Activated CD4-positive, alpha-beta T cell treated with anti-CD3 and anti-CD28 coated beads, Interleukin-2, amount 10 ng/mL, durations not matched to agents 24 days and 14 days (primary cell): Measurements from ENCODE around the gene NHSL1. TPM values are rescaled to one million over a fixed set of nuclear protein-coding genes. Genes with fewer than 3 reads are reported as not detected.

Experiments used
- DNase-seq: peaks from one replicate; pipeline ENCODE4 v3.0.0; 2022
- H3K27ac Mint-ChIP-seq: one replicate; pipeline ENCODE4 v1.8.0; 2022; ENCODE audit warnings: mild to moderate bottlenecking, mixed read lengths
- H3K27me3 Mint-ChIP-seq: one replicate; pipeline ENCODE4 v1.8.0; 2022; ENCODE audit warnings: mixed read lengths
- H3K36me3 Mint-ChIP-seq: one replicate; pipeline ENCODE4 v1.8.0; 2022; ENCODE audit warnings: low read depth, mild to moderate bottlenecking, mixed read lengths
- H3K4me1 Mint-ChIP-seq: one replicate; pipeline ENCODE4 v1.8.0; 2021; ENCODE audit warnings: mixed read lengths
- H3K4me3 Mint-ChIP-seq: one replicate; pipeline ENCODE4 v1.8.0; 2022; ENCODE audit warnings: mild to moderate bottlenecking, moderate library complexity, mixed read lengths
- H3K9me3 Mint-ChIP-seq: one replicate; pipeline ENCODE4 v1.8.0; 2021; ENCODE audit warnings: mixed read lengths
- intact Hi-C: fragments of 100-400 bp; cut with micrococcal nuclease; formaldehyde crosslinking; loops from one replicate; pipeline ENCODE4 v1.15.1; 2023
- total RNA-seq: library from RNA; stranded (reverse); gene quantifications from 2 replicates; pipeline ENCODE4 v1.2.3, GENCODE V29; 2022

Gene NHSL1
- total RNA-seq, 1 donor from 2014 or later: 0.63 TPM

DNA sequence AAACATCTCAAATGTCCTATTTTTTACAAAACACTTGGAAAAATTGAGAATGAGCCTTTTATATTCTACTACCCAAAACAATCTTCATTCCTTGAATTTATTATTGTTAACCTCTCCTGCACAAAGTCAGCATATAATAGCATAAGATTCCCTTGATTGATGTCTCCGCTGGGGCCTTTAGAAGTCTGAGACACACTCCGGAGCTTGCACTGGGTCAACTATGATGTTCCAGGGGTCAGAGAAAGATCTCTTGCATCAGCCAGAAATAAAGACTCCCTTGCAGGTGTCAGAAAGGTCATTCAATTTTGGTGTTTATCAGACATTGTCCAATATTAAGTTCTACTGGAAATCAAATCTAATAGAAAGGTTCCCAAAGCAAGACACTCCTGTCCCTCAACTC lies 29.7 kb upstream of the NHSL1 start:
- Mint-ChIP-seq H3K27ac (no peak overlapping the region), H3K4me3 (no peak overlapping the region), H3K4me1 (no peaks in the 10 kb centered on the region), H3K27me3 (peaks cover 23% of the 10 kb centered on the region), H3K9me3 (no peaks in the 10 kb centered on the region), H3K36me3 (no peaks in the 10 kb centered on the region)
- intact Hi-C loops: no loop called here
- DNase-seq: peak; percentile 34

DNA sequence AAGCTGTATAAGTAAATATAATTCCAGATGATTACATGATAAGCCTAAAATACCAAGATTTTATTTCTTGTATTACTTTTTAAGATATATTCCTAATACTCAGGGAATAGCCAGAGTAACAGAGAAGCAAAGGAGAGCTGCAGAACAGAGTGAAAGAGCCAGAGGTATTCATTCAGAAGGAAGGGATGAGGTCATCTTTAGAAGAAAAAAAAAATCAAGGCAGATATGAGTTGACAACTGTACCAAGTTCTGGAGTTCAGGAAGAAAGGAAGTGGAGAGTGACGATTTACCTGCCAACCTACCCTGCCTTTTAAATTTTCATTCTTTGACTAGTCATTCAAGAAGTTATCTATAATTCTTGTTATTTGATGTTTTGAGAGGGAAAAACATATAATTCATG lies 28.8 kb upstream of the NHSL1 start:
- H3K27me3 Mint-ChIP-seq: peaks cover 23% of the 10 kb centered on the region
- no peaks in the 10 kb centered on the region for H3K9me3 Mint-ChIP-seq
- no peaks in the 10 kb centered on the region for H3K4me1 Mint-ChIP-seq
- H3K36me3 Mint-ChIP-seq: no peaks in the 10 kb centered on the region
- no peak for DNase-seq
- intact Hi-C loops: no loop called here
- H3K27ac Mint-ChIP-seq: no peak overlapping the region
- H3K4me3 Mint-ChIP-seq: no peak overlapping the region

DNA sequence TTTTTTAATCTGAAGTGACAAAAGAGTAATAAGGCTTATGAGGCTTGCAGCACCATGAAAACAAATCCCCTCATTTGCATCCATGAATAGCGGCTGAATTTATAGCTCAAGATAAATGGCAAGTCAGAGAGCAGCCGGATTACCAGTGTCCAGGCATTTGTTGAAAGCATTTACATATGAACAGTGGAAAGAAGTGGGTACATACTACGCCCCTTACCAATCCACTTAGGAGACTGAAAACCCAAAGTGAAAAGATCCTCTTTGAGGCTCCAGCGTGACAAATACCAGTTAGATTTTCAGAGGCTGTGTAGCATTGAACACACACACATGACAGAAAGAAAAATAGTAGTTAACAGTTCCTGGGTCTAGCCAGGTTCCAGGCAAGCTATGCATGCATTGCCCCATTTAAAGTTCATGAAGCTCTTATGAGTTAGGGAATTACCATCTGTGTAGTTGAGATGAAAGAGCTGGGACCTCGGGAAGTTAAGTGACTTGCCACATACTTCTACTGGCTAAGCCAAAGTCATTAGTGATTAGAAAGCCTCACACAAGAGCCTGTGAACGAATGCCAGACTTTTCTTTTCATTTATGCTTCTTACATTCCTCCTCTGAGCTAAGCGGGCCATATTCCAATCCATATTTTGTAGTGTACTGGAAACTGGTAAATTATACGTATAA lies 28.3 kb upstream of the NHSL1 start:
- H3K27me3 Mint-ChIP-seq: peaks cover 23% of the 10 kb centered on the region
- H3K9me3 Mint-ChIP-seq: no peaks in the 10 kb centered on the region
- H3K4me1 Mint-ChIP-seq: no peaks in the 10 kb centered on the region
- no peak for DNase-seq
- intact Hi-C loops: no loop called here
- H3K4me3 Mint-ChIP-seq: no peak overlapping the region
- H3K27ac Mint-ChIP-seq: no peak overlapping the region
- no peaks in the 10 kb centered on the region for H3K36me3 Mint-ChIP-seq

DNA sequence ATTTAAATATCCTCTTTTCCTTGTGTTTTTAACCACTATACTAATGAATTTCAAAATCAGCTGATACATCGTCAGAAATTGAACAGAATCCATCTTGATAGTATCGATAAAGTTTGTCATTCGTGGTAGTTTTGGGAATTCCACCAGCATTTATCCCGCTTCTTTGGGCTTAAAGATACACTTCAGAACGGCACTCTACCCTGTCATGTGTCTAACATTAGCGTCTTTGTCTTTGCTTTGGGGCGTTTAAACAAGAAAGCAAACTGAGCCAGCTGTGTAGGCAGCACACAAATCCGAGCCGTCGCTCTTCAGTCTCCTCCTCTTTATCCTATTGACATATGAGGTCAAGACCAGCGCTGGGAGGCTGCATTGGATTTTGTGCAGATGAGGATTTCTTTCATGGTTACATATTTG lies 27.5 kb upstream of the NHSL1 start:
- Mint-ChIP-seq H3K36me3 (no peaks in the 10 kb centered on the region), H3K27ac (no peak overlapping the region), H3K9me3 (no peaks in the 10 kb centered on the region), H3K4me3 (no peak overlapping the region), H3K27me3 (peaks cover 17% of the 10 kb centered on the region), H3K4me1 (peaks cover 1% of the 10 kb centered on the region)
- intact Hi-C loops: no loop called here
- no peak for DNase-seq

DNA sequence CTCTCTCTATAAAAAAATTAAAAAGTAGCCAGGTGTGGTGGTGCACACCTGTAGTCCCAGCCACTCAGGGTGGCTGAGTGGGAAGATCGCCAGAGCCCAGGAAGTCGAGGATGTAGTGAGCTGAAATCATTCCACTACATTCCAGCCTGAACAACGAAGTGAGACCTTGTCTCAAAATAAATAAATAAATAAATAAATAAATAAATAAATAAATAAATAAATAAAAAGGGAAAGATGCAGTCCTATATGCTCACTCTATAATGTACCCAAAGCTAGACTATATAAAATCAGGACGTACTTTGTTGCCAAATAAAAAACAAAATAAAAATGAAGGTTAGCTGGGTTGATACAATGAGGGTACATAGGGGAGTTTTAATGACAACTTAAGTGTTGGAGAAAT lies 26.1 kb upstream of the NHSL1 start:
- DNase-seq: no peak
- peaks cover 10% of the 10 kb centered on the region for H3K27me3 Mint-ChIP-seq
- peaks cover 8% of the 10 kb centered on the region for H3K4me1 Mint-ChIP-seq
- H3K9me3 Mint-ChIP-seq: no peaks in the 10 kb centered on the region
- no peak overlapping the region for H3K4me3 Mint-ChIP-seq
- no peaks in the 10 kb centered on the region for H3K36me3 Mint-ChIP-seq
- H3K27ac Mint-ChIP-seq: no peak overlapping the region
- intact Hi-C loops: no loop called here

DNA sequence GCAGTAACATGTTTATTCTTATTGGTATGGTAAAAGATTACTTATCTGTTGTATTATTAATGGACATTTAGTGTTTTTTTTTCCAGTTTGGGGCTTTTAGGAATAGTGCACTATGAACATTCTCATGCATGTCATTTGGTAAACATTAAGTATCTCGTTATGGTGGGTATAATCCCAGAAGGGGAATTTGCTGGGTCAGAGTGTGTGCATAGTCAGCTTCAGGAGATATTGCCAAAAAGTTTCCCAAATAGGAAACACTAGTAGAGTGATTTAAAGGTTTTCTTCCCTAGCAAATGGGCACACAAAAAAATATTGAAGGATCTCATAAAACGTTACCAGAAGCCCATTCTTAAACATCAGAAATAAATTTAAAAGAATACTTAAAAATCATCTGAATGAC lies 25.2 kb upstream of the NHSL1 start:
- DNase-seq: no peak
- intact Hi-C loops: no loop called here
- Mint-ChIP-seq H3K4me1 (peaks cover 8% of the 10 kb centered on the region), H3K27ac (no peak overlapping the region), H3K27me3 (peaks cover 8% of the 10 kb centered on the region), H3K36me3 (no peaks in the 10 kb centered on the region), H3K9me3 (no peaks in the 10 kb centered on the region), H3K4me3 (no peak overlapping the region)

DNA sequence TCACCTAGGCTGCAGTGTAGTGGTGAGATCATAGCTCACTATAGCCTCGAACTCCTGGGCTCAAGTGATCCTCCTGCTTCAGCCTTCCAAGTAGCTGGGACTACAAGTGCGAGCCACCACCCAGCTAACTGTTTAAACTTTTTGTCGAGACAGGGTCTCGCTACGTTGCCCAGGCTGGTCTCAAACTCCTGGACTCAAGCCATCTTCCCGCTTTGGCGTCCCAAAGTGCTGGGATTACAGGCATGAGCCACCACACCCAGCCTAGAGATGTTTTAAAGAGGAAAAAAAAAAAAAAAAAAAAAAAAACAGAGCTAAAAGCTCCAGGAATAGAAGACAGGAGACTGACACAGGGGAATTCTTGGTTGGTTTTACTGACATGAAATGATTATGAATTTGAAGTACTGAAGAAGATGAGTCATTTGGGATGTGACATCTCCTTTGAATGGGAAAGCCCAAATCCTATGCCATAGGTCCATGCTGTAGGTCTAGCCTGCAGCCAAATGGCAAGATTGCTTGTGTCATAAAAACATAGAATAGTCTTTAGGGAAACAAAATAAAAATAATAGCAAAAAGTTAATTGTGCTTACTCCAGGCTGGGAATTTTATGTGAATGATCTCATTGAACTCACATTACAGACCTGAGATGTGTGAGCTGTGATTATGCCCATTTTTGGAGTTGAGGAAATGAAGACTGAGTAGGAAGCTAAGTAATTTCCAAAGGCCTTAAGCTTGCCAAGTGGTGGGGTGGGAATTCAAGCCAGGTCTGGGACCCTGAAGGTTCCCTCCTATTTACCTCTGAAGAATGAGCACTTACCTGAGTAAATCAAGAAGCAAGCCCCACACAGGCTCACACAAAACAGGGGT lies 24.3 kb upstream of the NHSL1 start:
- H3K9me3 Mint-ChIP-seq: no peaks in the 10 kb centered on the region
- H3K4me1 Mint-ChIP-seq: peaks cover 8% of the 10 kb centered on the region
- H3K27me3 Mint-ChIP-seq: peaks cover 5% of the 10 kb centered on the region

DNA sequence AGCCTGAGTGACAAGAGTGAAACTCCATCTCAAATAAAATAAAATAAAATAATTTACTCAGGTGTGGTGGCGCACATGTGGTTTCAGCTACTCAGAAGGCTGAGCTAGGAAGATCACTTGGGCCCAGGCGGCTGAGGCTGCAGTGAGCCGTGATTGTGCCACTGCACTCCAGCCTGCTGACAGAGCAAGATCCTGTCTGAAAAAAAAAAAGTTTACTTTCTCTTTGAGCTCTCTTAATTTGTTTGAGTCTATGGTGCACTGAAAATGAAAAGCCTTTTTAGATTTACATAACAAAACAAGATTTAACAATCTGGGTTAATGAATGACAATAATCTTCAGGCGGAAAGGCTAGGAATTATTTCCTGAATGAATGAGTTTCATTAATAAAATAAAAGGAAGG lies 23.3 kb upstream of the NHSL1 start:
- no peak overlapping the region for H3K27ac Mint-ChIP-seq
- no peak for DNase-seq
- peaks cover 11% of the 10 kb centered on the region for H3K4me1 Mint-ChIP-seq
- H3K4me3 Mint-ChIP-seq: no peak overlapping the region
- H3K27me3 Mint-ChIP-seq: peaks cover 5% of the 10 kb centered on the region
- H3K9me3 Mint-ChIP-seq: no peaks in the 10 kb centered on the region
- H3K36me3 Mint-ChIP-seq: no peaks in the 10 kb centered on the region
- intact Hi-C loops: no loop called here

More for the DNA sequence above, 24.3 kb upstream of the NHSL1 start:
- Mint-ChIP-seq H3K36me3 (no peaks in the 10 kb centered on the region), H3K27ac (no peak overlapping the region), H3K4me3 (no peak overlapping the region)
- no peak for DNase-seq
- intact Hi-C loops: no loop called here

DNA sequence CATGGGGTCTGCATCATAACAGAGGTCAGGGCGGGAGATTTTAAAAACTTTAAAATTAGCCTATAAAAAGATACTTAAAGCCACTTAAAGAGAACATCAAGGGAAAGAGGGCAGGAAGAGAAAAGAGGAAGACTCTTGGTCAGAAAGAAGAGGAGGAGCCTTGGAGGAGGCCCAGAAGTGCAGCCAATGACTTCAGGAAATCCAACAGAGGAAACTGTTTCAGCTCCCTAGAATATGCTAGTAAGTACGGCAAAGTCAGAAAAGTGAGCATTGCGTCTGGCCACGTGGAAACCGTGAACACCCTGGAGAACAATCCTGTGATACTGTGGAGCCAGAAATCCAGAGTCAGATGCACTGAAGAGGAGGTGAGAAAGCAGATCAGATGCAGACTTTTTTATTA lies 22.5 kb upstream of the NHSL1 start:
- no peak overlapping the region for H3K27ac Mint-ChIP-seq
- H3K9me3 Mint-ChIP-seq: no peaks in the 10 kb centered on the region
- H3K4me1 Mint-ChIP-seq: peaks cover 11% of the 10 kb centered on the region
- no peaks in the 10 kb centered on the region for H3K36me3 Mint-ChIP-seq
- intact Hi-C loops: no loop called here
- DNase-seq: no peak
- H3K4me3 Mint-ChIP-seq: no peak overlapping the region
- peaks cover 6% of the 10 kb centered on the region for H3K27me3 Mint-ChIP-seq

DNA sequence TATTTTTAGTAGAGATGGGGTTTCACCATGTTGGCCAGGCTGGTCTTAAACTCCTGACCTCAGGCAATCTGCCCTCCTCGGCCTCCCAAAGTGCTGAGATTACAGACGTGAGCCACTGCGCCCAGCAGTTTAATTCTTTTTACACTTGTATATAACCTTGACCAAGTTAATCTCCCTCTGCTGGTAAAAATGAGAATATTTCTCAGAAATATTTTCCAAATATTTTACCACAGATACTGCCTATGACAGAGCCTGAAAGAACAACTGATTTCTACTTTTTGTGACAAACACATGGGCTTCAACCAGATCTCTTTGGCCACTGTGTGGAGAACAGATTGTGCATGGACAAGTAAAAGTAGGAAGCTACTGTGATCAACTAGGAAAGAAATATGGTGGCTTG lies 21.2 kb upstream of the NHSL1 start:
- peaks cover 11% of the 10 kb centered on the region for H3K4me1 Mint-ChIP-seq
- H3K27ac Mint-ChIP-seq: no peak overlapping the region
- H3K27me3 Mint-ChIP-seq: peaks cover 5% of the 10 kb centered on the region
- DNase-seq: no peak
- no peak overlapping the region for H3K4me3 Mint-ChIP-seq
- no peaks in the 10 kb centered on the region for H3K36me3 Mint-ChIP-seq
- intact Hi-C loops: no loop called here
- H3K9me3 Mint-ChIP-seq: no peaks in the 10 kb centered on the region

DNA sequence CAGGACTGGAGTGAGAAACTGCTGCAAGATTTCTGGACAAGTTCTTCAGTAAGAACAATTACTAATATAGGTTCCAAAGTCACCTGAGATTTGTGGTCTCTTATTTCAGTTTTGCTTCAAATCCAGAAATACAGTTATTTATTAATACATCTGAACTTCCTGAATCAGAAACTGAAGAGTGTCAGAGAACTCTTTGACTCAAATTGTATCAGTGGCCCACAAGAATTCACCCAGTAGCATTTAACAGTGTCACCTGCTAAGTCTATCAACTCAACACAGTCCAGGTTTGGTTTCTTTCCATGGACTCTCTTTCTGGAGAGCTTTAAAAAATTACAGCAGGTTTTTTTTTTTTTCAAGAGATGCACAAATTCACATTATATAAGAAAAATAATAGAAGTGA lies 18.8 kb upstream of the NHSL1 start:
- H3K4me1 Mint-ChIP-seq: peaks cover 19% of the 10 kb centered on the region
- no peaks in the 10 kb centered on the region for H3K9me3 Mint-ChIP-seq
- no peak overlapping the region for H3K27ac Mint-ChIP-seq
- no peak for DNase-seq
- H3K27me3 Mint-ChIP-seq: peaks cover 2% of the 10 kb centered on the region
- intact Hi-C loops: loop anchor here (5.0 kb wide), 1 partner anchor 516 kb away; no protein-coding TSS in a partner anchor
- H3K4me3 Mint-ChIP-seq: no peak overlapping the region
- H3K36me3 Mint-ChIP-seq: no peaks in the 10 kb centered on the region

DNA sequence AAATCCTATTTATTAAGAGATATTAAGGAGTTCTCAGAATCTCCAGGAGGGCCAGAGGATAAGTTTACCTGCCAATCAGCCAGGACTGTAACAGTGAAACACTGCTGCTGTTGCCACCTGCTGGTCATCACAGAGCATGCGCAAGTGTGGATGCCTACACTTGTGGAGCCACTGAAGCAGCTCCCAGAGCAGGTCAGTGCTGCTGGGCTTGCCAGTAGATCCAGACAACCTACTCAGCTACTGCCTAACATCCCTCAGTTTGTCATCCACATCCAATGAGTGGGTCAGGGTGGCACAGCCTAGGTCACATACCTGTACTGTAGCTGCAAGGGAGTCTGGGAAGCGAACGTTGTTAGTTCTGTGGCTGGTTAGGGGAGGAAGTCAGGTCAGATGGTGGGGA lies 18.3 kb upstream of the NHSL1 start:
- peak; percentile 88 for DNase-seq
- intact Hi-C loops: loop anchor here (1.0 to 5.0 kb wide), 3 partner anchors 88 to 515 kb away; no protein-coding TSS in a partner anchor
- H3K36me3 Mint-ChIP-seq: no peaks in the 10 kb centered on the region
- no peaks in the 10 kb centered on the region for H3K9me3 Mint-ChIP-seq
- H3K27me3 Mint-ChIP-seq: peaks cover 5% of the 10 kb centered on the region
- H3K4me1 Mint-ChIP-seq: peaks cover 19% of the 10 kb centered on the region
- no peak overlapping the region for H3K4me3 Mint-ChIP-seq
- no peak overlapping the region for H3K27ac Mint-ChIP-seq

DNA sequence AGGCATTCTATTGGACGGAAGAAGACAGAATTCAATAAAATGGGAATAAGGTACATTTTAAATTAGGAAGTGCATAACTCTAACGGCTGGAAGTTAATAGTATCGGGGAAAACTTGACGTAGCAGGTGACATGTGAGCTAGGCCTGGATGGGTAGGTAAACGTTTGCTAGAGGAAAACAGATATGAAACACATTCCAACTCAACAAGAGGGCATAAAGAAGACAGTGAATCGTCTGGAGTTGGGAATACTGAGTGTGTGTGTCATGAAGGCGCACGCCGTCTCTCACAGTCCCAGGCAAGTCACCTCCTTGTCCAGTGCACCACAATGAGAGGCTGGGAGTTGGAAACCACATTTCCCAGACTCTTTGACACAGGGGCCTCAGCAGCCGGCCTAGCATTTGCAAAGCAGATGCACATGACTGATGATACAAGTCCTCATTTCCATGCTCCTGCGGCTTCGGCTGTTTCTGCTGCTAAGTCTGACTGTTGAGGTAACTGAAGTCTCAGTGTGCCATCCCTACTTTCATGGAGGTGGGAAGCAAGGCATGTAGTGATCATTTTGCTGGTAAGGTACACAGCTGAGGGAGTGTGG lies 16.5 kb upstream of the NHSL1 start:
- no peaks in the 10 kb centered on the region for H3K9me3 Mint-ChIP-seq
- no peak overlapping the region for H3K27ac Mint-ChIP-seq
- peaks cover 13% of the 10 kb centered on the region for H3K4me1 Mint-ChIP-seq
- no peak overlapping the region for H3K4me3 Mint-ChIP-seq
- H3K27me3 Mint-ChIP-seq: peaks cover 14% of the 10 kb centered on the region
- H3K36me3 Mint-ChIP-seq: no peaks in the 10 kb centered on the region
- DNase-seq: no peak
- intact Hi-C loops: loop anchor here (5.0 kb wide), 1 partner anchor 513 kb away; no protein-coding TSS in a partner anchor
